NCI-H1105 treated with DMSO at 0.1 percent for 48 hours (cell line): ENCODE measurements around the gene GRM5.
"Not testable (repeated sequence)": the region's sequence is repeated elsewhere in the genome, so short reads cannot be mapped to it uniquely, and the experiment has no call there.

Experiments
- DNase-seq: peaks from one replicate; lab custom pipeline; 2025; lab: John Stamatoyannopoulos, UW

GRM5 gene

DNA sequence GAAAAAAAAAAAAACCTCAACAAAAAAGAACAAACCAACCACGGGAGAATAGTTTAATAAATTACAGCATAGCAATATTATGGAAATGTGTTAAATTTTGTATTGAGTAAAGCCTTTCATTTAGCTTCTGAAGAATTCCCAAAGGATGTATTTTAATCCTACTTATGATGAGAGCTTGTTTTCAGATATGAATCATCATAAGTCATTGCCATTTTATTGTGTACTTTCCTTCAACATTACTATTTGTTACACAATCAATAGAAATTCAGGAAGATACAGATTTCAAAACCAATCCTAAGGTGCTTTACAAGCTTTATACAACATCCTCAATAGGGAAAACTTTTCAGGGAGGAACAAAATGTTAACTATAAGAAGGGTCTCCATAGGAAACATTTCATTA lies 527.7 kb downstream of the GRM5 start:
- DNase-seq, result no peak

DNA sequence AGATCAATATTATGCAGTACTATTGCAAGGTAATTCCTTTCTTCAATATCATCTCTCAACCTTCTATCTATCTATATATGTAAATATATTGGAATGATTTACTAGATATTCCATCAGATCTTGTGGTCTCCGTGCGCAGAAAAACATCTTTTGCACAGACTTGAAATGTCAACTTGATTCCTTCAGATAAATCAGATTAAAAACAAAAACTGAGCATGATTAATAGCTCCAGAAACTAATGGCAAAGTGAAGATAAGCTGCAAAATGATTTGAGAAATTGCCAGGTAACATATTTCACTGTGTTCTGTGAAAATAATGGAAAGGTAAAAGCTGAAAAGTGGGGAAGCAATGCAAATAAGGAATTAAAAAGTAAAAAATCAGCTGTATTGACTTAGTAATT lies 528.2 kb downstream of the GRM5 start:
- DNase-seq, result no peak

DNA sequence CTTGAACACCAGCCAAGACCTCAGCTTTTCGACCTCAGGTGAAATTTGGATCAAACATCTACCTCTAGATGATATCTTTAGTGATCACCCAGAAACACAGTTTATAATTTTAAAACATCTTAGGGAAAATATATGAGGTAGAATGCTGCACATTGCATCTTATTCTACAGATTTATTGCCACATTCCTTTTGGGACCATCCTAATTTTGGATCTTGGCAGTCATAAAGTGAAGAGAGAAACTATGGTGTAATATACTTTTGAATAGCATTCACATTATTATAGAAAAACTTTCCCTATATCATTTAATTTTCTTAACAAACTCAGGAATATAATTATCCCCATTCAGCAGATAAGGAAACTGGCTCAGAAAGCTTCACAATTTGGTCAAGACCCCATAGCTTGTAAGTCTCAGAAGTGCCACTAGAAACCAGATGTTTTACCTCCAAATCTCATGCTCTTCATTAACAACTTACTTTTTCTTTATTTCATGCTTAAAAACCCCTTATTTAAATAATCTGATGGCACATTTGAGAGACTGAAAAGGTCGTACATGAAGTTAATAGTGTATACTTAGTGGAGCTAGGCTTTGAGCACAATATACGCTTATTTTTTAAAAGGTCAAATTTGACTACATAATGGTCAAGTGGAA lies 529.0 kb downstream of the GRM5 start:
- no peak for DNase-seq

DNA sequence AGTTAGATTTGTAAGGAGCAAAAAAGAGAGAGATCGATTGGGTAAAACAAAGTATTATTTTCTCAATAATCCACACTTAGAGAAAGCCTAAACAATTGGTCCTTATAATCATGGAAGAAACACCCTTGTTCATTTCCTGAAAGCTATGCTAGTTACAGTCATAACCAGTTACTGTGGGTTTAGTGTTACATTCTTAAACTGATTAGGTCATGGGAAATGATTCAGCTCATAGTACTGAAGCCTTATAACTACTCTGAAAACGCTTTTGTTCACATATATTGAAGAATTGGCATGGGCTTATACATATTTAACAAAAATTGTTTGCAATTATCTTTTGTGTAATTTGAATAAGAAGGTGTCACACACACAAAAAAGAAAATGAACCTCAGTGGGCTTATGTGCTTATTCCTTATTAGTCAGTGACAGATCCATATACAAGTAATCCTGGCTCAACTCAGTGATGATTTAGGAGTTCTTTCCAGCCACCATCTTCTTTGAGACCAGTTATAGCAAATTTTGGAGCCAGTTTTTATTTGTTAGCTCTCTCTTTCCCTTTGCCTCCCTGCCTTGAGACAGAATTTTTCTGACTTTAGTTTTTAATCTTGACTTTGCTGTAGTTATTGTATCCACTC lies 529.8 kb downstream of the GRM5 start:
- DNase-seq, result no peak

DNA sequence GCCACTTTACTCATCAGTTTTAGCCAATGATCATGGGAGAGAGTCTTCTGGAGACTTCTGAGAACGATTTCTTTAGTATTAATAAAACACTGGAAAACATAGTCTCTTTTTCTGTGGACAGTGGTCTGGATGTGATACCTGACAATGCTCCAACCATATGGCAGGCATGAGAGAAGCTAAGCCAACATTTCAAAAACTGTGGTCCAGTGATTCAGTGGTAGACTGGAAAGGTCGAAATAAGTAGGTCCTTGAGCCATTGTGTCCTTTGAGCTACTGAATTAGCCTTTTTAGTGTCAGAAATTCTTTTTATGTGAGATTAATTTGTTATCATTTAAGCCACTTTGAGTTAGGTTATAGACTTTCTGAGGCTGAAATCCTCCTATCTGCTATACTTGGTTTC lies 530.5 kb downstream of the GRM5 start:
- no peak for DNase-seq

DNA sequence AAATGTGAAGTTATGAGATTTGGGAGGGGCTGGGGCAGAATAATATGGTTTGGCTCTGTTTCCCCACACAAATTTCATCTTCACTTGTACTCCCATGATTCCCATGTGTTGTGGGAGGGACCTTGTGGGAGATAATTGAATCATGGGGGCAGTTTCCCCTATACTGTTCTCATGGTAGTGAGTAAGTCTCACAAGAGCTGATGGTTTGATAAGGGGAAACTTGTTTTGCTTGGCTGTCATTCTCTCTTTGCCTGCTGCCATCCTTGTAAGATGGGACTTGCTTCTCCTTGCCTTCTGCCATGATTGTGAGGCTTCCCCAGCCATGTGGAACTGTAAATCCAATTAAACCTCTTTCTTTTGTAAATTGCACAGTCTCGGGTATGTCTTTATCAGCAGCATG lies 531.1 kb downstream of the GRM5 start:
- not testable (repeated sequence) for DNase-seq

DNA sequence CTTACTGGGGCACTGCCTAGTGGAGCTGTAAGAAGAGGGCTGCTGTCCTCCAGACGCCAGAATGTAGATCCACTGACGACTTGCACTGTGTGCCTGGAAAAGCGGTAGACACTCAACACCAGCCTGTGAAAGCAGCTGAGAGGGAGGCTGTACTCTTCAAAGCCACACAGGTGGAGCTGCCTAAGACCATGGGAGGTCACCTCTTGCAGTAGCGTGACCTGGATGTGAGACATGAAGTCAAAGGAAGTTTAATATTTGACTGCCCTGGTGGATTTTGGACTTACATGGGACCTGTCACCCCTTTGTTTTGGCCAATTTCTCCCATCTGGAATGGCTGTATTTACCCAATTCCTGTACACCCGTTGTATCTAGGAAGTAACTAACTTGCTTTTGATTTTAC lies 531.6 kb downstream of the GRM5 start:
- no peak for DNase-seq

DNA sequence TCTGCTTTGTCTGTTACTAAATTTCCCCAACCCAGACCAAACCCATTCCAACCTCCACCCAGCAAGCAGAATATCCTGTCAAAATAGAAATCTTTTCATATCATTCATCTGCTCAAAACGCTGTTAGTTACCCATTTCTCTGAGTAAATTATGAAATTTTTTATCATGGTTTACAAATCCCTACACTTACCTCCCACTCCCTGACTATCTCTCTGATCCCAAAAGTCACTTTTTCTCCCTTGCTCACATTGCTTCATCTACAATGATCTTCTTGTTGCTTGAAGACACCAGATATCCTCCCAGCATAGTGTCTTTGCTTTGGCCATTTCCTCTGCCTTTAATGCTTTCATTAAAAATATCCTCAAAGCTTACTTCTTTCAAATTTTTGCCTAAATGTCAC lies 532.8 kb downstream of the GRM5 start:
- no peak for DNase-seq

DNA sequence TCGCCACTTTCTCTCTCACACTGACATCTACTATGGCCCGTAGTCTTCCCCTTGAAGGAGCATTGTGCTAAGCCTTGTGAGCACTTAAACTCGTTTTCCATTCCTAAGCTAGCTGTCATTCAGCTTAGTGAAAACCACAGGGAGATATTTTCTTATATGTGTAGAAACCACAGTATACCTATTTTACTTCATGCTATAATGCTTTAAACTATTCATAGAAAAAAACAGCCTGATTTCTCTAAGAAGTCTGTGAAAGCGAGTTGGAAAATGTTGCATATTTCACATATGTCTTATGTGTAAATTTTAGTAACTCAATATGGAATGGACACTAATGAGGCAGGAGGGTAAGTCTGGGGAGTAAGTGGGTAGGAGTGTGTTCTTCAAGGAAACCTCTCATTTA lies 534.0 kb downstream of the GRM5 start:
- no peak for DNase-seq

DNA sequence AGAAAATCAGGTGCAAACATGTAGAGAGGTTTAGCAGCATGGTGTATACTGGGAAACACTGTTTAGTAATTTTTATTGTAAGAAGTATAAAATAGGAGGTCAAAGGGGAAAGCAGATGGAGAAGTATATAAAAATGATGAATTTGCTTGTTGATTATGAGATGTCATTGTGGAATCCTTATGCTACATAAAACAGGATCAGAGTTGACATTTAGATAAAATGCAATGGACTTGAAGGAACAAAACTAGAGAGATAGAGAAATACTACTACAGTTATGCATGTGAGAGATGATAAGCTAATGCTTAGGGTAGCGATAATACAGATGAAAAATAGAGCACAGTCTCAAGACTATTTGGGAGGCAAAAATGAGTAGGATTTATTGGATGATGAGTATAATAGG lies 536.4 kb downstream of the GRM5 start:
- no peak for DNase-seq

DNA sequence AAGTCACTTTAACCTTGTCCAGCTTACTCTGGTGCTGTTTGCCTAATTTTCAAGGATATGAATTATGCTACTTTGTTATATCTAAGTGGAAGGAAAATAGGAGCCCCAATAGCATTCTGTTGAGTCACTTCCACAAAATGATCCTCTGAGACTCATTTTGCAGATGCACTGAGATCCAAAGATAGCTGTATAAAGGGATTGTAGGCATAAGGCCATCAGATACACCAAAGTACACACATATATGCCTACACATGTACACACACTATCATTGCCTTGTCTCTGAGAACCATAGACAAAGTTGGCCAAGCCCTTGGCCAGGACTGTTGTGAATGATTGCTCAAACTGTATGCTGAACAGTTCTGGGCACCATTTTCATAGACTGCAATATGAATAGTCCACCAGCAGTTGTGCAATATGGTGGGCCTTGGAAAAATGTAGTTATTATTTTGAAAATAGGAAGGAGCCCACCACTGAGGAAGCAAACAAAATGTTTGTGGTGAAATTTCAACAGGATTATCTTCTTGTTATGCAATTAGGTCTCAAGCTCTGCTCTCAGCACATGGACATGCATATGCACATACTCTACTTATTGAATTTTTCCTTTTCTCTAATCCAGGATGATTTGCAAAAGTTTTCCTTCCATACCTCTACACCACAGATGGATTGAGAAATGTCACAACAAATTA lies 542.3 kb downstream of the GRM5 start:
- DNase-seq, result no peak

DNA sequence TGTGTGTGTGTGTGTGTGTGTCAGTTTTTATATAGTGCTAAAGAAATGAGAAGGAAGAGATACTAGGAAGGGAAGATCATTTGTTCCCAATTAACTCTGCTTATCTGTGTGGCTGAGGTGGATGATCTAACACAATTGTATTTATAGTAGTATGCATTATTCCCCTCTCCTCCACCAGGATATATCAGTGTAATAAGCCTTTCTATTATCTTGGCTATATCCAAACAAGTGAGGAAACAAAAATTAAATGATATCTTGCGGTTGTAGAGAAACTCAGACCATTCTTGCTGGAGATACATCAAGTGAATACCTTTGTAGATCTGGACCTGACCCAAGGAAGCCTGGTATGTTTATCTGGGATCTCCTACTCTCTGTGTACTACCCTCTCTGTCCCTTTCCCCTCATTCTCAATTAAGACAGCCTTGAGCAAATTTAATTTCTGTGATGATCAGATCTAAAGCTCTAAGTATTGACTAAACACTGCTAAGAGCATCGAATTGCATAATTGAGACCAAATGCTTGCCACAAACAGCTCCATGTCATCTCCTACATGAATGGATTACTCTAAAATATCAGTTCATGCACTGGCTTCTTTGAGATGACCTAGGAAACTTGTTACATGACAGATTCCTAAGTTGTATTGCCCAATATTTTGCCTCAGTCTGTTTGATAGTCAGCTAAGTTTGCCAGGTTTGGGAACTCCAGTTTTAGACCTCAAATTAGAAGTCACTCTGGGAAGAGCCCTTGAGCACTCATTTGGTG lies 543.0 kb downstream of the GRM5 start:
- DNase-seq, result no peak

DNA sequence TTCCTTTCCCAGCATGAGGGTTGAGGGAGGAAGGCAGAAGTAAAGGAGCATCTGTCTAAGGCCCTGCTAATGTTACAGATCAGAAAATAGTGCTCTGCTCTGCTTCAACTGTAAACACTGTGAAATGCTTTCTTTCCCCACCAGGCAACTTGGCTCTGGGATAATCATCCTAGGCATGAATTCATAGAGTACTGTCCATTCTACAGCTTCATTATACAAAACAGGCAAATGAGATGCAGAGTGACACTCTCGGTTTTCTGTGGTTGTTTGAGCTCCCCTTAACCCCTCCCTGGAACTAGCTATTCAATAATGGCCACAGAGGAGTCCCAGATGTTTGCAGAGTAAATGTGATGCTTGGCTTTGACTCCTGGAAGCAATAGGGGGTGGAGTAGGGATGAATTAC lies 544.0 kb downstream of the GRM5 start:
- DNase-seq, result no peak

DNA sequence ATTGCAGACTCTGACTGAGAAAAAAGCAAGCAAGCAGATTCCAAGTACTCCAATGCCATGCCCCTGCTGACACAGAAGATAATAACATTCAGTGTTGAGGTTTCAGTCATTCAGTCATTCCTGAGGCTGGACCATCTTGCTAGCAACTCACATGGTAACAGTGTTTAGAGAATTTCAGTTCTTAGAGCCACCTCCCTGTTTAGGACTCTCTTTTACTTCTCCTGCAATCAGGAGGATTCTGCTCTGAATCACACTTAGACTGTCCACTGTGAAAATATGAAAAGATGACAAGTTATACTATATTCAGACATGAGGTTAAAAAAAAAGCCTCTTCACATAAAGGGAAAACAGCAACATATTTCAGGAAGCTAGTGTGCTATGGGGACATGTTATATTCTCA lies 544.4 kb downstream of the GRM5 start:
- no peak for DNase-seq

DNA sequence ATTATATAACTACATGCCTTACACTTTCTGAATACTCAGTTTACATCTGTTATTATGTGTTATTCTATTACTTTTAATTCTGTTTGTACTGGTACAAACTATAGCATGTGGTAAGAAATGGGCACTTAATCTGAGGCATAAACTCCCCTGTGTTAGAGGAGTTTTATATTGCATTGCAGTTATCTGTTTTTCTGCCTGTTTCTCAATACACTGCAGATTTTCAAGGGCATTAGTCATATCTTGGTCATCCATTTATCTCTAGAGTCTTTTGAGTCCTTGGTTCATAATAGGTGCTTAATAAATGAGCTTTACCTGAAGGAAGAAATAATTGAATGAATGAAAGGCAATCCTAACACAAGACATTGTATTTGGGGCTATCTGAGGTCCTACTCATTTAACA lies 545.4 kb downstream of the GRM5 start:
- DNase-seq, result no peak

DNA sequence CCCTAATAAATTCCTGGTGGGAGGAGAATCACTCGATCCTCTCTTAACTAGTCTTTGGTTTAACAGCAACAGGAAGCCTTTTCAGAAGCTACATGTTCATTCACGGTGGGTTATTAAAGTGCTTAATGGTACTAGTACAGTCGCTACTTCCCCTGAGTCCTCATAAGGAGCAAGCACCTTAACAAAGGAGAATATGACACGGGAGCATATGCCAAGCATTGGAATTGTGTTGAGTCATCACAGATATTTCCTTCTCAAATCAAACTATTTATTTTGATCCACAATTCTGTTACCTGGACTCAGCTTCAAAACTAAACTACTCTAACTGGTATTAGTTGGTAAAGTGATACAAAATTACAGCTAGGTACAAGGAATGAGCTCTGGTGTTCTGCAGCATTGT lies 550.8 kb downstream of the GRM5 start:
- DNase-seq, result no peak

DNA sequence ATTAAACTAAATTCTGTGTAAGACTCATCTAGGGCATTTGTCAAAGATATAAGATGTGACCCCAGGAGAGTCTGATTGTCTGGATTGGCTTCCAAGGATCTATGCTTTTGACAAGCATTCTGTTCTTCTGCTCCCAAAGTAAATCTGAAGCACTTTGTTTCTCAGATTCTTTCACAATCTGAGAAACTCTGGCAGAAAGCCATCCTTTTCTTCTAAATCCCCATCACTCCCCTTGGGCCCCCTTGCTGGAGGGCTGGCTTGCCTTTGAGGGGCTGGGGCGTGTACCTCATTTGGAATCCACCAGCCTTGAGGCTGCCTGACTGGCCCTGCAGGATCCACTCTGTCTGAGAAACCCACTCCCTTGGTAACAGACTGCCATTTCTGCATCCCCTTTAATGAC lies 554.8 kb downstream of the GRM5 start:
- DNase-seq, result no peak

DNA sequence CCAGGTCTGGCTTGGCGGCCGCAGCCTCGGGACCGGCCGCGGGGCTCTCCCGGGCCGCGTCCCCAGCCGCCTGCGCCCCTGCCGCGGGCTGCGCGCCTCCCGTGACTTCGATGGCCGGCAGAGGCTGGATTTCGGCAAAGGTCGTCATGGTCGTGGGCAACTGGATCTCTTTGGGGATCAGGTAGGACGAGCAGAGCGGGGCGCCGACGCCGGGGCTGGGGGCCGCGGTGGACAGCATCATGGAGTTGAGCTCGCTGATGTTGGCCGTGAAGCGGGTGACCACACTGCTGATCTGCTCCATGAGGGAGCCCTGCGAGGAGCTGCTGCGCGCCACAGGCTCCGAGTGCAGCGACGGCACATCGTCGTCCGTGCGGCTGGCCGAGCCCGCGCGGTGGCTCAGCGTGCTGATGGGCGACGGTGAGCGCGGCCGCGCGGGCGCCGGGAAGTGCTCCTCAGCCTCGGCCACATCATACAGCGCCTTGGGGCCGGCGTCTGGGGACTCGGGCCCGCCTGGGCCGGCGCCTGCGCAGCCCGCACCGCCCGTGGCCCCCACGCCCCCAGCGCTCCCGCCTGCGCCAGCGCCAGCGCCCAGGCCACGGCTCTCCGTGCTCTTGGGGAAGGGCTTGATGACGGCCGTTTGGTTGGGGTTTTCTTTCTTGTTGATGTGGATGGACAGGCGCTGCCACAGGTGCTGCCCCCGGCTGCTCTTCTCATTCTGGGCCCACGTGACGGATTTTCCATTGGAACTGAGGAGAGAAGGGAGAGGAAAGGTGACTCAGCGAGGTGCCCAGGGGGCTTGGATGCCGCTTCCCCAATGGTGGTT lies 556.8 kb downstream of the GRM5 start:
- DNase-seq, result peak; percentile 60

DNA sequence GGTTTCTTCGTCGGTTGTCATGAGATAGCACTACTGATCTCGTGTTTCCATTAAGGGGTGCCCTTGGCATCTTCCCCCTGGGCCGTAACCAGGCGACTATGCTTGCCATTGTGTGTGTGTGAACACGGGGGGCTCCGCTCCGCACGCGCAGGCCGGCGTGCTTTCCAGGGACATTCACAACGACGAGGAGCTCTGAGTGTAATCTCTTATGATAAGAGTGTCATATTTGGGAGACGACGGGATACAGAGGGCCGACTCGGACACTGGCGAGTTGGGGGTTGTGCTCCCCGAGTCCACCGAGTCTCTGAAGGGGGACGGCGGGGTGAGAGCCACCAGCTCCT lies 557.4 kb downstream of the GRM5 start:
- peak; percentile 32 for DNase-seq

DNA sequence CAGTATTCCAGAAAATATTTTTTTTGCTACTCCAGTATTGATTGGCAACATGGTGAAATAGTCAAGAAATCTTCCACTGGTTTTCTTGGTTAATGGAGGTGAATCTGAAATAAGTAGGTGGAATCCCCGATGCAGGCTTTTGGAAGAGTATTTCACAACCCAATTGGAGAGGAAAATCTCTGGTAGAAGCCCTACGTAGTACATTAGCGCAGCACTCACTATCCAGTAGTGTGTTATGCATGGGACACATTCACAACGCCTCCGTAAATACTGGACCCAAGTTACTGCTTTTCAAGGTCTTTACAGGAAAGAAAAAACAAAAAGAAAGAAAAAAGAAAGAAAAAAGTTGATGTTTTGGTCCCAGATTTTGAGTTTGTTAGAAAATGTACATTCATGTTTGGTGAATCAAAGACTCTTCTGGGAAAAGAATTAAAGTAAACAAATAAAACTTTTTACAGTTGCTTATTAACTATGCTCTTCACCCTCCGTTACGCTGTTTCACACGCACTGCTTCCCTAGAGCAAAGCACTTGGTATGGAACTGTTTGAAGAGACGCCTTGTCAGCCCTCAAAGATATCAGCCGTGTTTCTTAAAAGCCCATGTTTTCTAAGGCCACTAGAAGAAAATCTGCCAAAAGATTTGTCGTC lies 557.9 kb downstream of the GRM5 start:
- DNase-seq, result no peak

DNA sequence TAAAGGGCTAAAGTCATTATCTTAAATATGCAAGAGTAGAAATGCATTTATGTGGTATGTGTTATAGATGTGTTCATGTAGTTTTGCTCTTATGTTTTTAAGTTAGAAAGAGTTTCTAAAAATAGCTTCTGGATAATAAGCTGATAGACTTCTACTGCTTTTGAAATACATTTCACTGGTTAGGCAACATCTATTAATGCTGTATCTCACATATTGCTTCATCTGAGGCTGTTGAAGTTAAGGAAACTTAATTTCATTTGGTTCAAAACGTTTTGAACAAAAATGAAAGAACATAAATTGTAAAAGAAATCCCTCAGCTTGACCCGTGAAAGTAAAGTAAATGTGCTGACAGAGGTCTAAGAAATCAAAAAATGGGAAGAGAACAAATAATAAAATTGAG lies 564.2 kb downstream of the GRM5 start:
- DNase-seq, result no peak

DNA sequence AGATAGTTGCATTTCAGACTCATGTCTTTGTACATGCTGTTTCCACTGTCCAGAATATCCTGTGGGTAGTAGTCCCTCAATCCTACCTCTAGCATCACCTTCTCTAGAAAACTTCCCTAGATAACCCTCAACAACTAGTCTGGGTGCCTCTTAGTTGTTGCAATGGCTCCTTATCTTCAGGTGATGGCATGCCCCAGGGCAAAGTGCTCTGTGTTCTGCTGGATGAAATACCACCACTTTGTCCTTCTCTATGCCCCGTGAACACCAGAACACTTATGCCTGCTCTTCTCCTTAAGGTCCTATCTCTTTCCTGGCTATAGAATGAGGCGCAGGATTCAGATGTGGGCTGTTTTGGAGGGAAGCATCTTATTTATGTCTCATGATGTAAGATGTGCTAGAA lies 569.9 kb downstream of the GRM5 start:
- no peak for DNase-seq
